ENCODE data around the gene GOLGA5.
"Not testable (repeated sequence)": the region's sequence is repeated elsewhere in the genome, so short reads cannot be mapped to it uniquely, and the experiment has no call there.

Gene GOLGA5

GRCh38 chr14:92802678-92803077, 8.6 kb downstream of the GOLGA5 start:
- no peak overlapping the region for H3K4me3 ChIP-seq (ENCODE audit: low read depth, low read length)
- no peak for DNase-seq (ENCODE audit: low read depth)
- no peak for TF ChIP-seq CTCF (IDR thresholded peaks at IDR 0.05; ENCODE audit: insufficient read depth, low read depth, low read length, missing control alignments)

GRCh38 chr14:92813201-92813600, 19.1 kb downstream of the GOLGA5 start:
- DNase-seq (ENCODE audit: low read depth) = no peak
- TF ChIP-seq CTCF (IDR thresholded peaks at IDR 0.05; ENCODE audit: insufficient read depth, low read depth, low read length, missing control alignments) = no peak
- H3K4me3 ChIP-seq (ENCODE audit: low read depth, low read length) = no peak overlapping the region

GRCh38 chr14:92819011-92819597, 25.0 kb downstream of the GOLGA5 start:
- no peak overlapping the region for H3K4me3 ChIP-seq (ENCODE audit: low read depth, low read length)
- TF ChIP-seq CTCF (IDR thresholded peaks at IDR 0.05; ENCODE audit: insufficient read depth, low read depth, low read length, missing control alignments) = no peak
- DNase-seq (ENCODE audit: low read depth) = no peak

GRCh38 chr14:92819680-92820535, 25.8 kb downstream of the GOLGA5 start:
- not testable (repeated sequence) for DNase-seq (ENCODE audit: low read depth); H3K4me3 ChIP-seq (ENCODE audit: low read depth, low read length)

GRCh38 chr14:92820536-92820840, 26.4 kb downstream of the GOLGA5 start:
- not testable (repeated sequence) for H3K4me3 ChIP-seq (ENCODE audit: low read depth, low read length); DNase-seq (ENCODE audit: low read depth)

GRCh38 chr14:92830902-92831301, 36.8 kb downstream of the GOLGA5 start:
- TF ChIP-seq CTCF (IDR thresholded peaks at IDR 0.05; ENCODE audit: insufficient read depth, low read depth, low read length, missing control alignments) = no peak
- no peak for DNase-seq (ENCODE audit: low read depth)
- no peak overlapping the region for H3K4me3 ChIP-seq (ENCODE audit: low read depth, low read length)

GRCh38 chr14:92832137-92832700, 38.1 kb downstream of the GOLGA5 start:
- DNase-seq (ENCODE audit: low read depth) = no peak
- no peak overlapping the region for H3K4me3 ChIP-seq (ENCODE audit: low read depth, low read length)
- TF ChIP-seq CTCF (IDR thresholded peaks at IDR 0.05; ENCODE audit: insufficient read depth, low read depth, low read length, missing control alignments) = no peak

- no peak overlapping the region for H3K4me3 ChIP-seq (ENCODE audit: low read depth, low read length)
- no peak for DNase-seq (ENCODE audit: low read depth)
- no peak for TF ChIP-seq CTCF (IDR thresholded peaks at IDR 0.05; ENCODE audit: insufficient read depth, low read depth, low read length, missing control alignments)
Measured at GRCh38 chr14:92841930-92842329, 47.8 kb downstream of the GOLGA5 start.

Measured in GM12865 (cell line).